Stimulated activated CD4-positive, alpha-beta T cell treated with anti-CD3 and anti-CD28 coated beads, Interleukin-1b, Interleukin-23, amount 100 ng/mL, for 24 hours (primary cell): ENCODE data around the gene WNT8A.
"Not testable (repeated sequence)": the region's sequence is repeated elsewhere in the genome, so short reads cannot be mapped to it uniquely, and the experiment has no call there.

Experiments used
- DNase-seq, 4 experiments: peaks; one replicate each; pipeline ENCODE4 v3.0.0-alpha.2; 2020; ENCODE audit warnings: low read depth in 4 of 4, low spot score in 1 of 4

WNT8A gene, protein sequence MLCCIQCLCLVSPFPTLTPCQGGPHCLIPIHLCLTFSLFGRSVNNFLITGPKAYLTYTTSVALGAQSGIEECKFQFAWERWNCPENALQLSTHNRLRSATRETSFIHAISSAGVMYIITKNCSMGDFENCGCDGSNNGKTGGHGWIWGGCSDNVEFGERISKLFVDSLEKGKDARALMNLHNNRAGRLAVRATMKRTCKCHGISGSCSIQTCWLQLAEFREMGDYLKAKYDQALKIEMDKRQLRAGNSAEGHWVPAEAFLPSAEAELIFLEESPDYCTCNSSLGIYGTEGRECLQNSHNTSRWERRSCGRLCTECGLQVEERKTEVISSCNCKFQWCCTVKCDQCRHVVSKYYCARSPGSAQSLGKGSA

DNA sequence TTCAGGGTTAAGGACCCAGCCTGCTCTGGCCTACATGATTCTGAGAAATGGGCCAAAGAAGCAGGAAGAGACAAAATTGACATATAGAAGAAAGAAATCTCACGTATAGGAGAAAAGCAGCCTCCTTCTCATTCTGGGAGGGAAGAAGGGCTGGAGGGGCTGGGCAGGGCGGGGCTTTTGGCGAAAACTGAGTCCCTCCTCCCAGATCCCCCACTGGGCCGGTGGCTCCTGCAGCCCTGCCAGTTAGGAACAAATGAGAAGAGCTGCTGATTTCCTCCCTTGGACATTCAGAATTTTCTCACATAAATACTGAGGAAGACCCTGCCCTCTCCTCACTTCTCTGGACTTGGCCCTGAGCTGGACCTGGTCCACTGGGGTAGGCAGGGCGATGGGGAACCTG, at the start of gene WNT8A:
Gene WNT8A (plus strand): TSS at position 332 of the 400 bp plus-strand sequence. CDS start 95 bp downstream, outside the sequence.
- no peak for DNase-seq

DNA sequence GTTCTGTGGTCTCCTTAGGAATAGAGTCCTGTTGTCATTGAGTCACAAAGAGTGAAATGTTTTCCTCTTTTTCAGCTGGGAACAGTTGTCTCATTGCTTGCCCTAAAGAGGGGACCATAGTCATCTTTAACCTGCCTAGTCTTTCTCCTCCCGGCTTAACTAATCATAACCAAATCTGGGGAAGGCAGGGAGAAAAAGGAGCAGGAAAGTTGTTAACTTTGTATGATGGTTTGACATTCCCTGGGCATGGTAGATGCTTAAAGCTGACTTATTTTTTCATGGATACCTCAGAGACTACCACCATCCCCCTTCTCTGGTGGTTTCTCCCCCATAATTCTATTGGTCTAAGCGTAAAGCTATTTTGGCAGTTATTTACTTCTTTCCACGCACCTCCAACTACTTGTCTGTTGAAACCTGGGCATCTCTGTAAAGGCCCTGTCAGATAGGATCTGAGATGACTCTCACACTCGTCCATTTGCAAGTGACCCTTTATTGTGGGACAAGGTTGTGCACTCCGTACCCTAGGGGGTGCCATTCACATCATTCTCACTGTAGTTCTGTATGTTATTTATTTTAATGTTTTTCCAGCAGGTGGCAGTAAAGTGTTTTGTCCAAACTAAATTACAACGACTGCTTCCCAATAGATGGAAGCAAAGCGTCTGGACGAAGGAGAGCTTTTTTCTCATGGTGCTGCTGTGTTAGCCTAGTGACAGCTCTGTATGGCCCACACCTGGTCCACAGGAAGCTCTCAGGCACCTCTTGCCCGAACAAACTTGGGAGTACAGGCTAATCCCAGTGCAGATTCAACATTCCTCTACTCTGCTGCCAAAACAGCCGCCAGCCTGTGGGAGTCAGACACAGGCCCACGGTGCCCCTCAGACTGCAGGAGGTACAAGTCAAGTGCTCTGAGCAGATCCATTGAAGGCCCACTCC, 48.0 kb upstream of the WNT8A start:
- peak in 2 of 4 experiments; percentile 28 to 38 for DNase-seq

DNA sequence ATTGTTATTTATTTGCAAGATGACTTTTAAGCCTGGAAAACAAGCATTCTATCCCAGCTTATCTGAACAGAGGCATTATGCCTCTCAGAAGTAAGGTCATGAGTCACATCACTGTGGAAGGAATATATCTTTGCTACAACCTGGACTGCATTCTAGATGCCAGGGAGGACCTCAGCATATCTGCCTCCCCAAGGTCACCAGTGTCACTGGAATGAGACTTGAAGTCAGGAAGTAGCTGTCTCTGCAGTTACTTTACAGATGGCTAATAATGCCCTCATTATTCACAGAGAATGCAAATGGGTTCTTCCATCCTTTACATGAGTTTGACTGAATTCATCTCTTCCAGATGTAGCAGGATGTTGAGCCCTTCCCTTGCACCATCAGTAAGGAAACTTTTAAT, 46.6 kb upstream of the WNT8A start:
- DNase-seq: no peak

DNA sequence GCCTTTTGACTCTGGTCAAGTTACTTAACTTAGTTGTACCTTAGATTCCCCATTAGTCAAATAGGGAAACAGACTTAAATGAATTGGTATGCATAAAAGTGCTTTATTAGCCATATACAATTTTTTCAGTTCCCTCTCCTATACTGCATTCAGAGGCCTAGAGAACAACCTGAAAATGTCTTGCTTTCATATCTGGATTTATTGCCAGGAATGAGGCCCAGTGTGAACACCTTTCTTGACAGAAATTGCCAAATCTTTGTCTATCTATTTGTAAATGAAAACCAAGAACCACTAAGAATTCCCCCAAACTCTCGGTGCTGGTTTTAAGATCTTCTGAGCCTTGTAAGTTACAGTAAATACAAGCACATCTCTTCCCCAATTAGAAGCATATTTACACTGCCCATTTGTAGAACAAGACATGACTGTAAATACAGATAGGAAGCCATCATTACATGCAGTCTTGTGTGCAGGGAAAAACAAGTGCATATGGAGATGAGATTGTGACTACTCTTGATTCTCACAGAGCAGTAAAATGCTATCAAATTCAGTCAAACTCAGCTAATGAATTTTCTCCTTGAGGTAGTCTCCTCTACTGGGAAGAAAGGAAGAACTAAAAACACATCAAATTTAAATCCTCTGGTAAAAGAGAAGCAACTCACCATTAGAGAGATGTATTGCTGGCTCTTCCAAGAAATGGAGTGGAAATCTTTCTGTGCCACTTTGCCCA, 45.8 kb upstream of the WNT8A start:
- DNase-seq: no peak

DNA sequence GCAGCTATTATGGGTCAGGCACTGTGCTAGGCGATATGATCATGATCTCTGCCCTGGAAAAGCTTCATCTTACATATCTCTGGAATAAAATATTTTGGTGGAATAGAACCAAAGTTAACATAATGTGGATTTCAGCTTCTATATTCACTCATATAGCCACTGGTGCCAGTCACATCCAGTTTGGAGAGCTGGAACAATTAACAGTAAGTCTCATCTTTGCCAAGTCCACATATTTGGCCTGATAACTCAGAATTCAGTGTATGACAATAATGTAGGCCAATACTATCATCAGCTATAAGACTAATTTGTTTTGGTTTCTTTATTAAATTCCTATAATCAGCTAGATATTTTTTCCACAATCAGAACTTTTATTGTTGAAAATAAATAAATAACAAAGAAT, 45.0 kb upstream of the WNT8A start:
- no peak for DNase-seq

DNA sequence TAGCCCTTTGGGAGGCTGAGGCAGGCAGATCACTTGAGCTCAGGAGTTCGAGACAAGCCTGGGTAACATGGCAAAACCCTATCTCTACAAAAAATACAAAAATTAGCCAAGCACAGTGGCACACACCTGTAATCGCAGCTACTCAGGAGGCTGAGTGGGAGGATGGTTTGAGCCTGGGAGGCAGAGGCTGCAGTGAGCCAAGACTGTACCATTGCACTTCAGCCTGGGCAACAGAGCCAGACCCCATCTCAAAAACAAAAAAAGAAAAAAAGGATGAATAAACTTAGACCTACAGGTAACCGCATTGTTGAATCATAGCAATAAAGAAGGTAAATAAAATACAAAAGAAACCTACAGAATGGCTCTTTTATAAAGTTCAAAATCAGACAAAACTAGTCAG, 38.5 kb upstream of the WNT8A start:
- DNase-seq: not testable (repeated sequence)

DNA sequence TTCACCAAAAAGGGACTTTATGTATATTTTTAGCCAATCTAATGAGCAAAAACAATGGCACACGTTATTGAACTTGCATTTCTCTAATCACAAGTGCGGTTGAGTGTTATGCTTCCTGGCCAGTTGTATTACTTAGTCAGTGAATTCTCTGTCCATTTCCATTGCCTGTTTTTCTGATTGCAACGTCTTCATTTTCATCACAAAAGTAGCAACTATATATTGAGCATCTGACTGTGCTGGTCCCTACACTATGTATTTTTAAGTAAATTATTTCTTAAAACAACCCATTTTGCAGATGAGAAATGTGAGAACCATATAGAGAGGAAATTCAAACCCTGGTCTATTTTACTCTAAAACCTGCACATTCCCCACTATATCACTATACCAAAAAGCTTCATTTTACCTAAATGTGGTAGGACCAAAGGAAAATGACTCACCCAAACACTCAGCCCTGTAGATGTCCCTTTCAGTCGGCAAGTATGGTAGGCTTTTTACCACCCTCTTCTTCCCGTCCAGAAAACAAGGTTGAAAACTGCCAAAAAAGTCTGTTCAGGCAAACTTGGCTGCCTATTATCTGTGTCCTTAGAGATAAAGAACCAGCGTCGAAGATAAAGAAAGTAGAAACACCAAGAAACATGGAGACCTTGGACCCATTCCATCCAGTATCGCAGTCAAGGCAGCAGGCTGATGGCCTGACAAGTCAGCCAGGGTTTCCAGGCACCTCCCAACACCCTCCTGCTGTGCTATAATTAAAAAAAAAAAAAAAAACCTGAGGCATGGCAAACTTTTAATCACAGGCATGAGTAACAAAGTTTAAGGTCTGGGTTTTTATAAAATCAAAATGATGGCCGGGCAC, 32.2 kb upstream of the WNT8A start:
- DNase-seq: no peak

DNA sequence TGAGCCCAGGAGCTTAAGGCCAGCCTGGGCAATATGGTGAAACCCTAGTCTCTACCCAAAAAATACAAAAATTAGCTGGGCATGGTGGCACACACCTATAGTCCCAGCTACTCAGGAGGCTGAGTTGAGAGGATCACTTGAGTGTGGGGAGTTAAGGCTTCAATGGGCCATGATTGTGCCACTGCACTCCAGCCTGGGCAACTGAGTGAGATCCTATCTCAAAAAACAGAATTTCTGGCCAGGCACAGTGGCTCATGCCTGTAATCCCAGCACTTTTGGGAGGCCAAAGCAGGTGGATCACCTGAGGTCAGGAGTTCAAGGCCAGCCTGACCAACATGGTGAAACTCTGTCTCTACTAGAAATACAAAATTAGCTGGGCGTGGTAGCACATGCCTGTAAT, 31.1 kb upstream of the WNT8A start:
- not testable (repeated sequence) for DNase-seq

DNA sequence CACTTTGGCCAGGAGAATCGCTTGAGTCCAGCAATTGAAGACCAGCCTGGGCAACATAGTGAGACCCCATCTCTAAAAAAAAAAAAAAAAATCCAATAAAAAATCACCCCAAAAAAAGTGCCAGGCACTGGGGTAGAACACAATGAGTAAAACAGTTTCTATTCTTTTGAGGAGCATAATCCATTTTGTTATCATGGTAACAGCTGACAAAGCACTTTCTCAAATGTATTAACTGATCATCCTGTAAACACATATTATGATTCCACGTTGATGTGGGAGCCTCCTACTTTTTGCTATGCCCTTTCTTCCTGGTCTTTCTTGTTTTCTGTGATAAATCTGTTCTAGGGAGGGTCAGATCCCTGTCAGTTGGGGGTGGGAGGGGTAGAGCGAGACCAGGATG, 30.3 kb upstream of the WNT8A start:
- no peak for DNase-seq

DNA sequence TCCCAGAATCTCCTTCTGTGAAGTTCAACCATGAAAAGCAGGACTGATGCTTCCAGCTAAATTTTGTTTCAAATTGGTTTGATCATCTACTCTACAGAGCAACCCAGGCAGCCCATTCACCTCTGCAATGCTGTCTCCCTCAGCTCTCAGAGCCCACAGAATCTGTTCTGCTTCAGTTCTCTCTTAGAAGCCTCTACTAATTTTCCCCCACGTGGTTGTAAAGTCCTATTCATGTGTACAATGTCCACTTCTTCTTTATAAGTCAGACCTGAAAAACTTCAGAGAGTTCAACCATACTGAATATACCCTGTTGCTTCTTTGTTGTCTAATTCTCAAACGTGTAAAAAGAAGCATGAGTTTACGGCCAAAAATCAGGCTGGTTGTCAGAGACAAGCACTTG, 29.6 kb upstream of the WNT8A start:
- DNase-seq: no peak

DNA sequence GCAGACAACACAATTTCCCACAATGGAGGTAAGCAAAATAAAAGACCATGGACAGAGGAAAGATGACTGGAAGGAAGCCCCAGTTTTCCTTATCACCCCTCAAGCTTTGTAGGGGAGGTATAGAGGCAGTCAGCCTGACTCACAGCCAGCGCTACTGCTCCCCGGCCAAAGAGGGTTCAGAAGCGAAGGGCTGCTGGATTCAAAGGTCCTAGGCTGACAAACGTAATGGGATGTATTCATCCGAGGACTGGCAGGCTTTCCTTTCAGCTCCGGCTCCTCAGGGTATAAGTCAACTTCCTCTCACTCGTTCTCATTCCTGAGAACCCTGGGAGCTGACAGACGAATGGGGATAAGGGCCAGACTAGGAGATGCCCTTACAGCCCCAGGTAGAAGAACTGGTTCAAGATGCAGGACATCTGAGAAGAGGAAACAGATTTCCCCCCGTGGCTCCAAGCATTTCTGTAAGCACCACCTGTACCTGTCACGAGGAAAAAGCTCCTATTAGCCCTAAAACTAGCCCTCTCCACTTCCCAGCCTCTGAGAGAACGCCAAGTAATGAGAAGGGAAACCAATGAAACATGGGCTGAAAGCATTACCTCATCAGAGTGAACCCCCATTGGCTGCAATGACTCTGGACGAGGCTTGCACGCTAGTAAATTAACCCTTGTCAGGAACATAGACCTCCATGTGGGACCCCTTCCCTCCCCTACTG, 28.8 kb upstream of the WNT8A start:
- DNase-seq: no peak

DNA sequence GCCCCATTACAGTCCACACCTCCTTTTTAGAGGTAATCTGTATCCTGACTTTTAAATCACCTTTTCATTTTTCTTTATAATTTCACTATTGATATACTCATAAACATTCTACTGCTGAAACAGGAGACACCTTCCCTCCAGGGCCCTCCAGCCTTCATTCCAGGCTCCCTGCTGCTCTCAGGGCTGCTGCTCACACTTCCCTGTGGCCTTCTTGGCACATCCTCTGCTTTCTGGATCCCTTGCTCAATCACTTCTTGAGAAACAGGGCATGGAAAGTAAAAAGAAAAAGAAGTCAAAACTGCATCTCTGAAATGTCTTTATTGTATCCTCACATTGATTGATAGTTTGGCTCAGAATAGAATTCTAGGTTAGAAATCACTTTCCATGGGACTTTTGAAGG, 19.3 kb upstream of the WNT8A start:
- no peak for DNase-seq

DNA sequence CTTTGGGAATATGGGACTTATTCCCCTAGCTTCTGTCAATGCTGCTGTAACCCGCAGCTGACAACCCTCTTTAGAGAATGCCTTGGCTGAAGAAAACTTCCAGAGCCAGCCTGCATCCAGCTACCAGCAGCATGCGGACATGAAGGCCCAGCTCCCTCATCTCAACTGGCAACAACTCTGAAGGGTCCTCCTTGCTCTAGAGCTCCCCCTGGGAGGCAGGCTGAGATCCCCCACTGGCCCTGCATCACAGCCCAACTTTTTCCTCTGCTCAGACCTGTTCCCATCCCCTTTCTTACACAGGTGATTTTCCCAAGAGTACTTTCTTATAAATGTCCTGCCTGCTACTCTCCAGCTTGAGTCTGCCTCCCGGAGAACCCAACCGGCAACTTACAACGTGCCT, 18.7 kb upstream of the WNT8A start:
- no peak for DNase-seq

DNA sequence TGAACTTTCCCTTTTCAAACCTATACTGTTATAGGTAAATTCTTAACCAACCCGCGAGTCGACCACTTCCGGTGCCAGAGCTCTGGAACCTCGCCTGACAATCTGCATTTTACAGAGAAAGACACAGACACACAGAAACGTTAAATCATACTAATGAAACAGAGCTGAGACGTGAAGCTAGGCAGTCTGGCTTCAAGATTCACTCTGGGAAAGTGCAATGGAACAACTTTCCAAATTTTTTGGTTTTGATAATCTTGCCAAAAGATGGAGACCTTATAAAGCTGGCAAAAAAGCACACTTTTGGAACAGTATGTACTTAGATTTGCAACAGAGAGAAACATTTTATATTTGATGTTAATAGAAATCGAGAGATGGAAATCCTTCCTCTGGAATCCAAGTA, 15.9 kb upstream of the WNT8A start:
- DNase-seq: no peak

DNA sequence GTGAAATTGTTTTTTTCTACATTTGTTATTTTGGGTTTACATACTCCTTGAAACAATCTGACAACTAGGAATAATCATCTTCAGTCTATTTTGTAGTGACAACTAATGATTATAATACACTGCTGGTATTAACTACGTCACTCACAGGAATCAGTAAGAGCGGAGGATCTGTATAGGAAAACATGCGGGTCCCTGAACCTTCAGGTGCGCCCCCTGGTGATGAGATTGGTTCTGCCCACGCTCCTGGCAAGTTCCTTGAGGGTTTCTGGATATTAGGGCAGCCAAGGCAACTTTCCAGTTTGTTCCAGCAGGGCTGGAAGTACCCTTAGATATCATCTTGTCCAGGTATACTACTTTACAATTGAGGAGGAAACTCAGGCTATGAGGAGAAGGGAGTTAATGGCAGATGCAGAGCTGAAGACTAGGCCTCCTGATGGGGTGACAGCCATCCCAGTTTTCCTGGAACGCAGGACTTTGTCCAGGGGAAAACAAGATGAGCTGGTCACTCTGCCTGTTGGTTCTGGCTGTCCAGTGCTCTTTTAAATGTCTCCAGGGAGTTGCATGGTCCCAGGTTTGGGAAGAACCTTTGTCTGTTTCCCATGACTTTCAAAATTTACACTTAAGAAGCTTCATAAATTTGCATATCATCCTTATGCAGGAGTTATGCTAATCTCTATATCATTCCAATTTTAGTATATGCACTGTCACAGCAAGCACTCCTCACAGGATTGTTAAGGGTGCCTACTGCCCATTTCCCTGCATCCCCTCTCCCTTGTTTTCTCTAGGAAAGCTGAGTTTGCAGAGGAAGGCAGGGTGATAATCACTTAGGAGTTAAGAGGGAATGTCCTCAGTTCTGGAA, 14.9 kb upstream of the WNT8A start:
- DNase-seq: peak; percentile 46 to 64 (median 62)

DNA sequence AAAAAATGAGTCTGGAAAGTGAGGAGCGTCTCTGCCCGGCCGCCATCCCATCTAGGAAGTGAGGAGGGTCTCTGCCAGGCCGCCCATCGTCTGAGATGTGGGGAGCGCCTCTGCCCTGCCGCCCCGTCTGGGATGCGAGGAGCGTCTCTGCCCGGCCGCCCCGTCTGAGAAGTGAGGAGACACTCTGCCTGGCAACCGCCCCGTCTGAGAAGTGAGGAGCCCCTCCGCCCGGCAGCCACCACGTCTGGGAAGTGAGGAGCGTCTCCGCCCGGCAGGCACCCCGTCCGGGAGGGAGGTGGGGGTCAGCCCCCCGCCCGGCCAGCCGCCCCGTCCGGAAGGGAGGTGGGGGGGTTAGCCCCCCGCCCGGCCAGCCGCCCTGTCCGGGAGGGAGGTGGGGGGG, 13.8 kb upstream of the WNT8A start:
- not testable (repeated sequence) for DNase-seq

DNA sequence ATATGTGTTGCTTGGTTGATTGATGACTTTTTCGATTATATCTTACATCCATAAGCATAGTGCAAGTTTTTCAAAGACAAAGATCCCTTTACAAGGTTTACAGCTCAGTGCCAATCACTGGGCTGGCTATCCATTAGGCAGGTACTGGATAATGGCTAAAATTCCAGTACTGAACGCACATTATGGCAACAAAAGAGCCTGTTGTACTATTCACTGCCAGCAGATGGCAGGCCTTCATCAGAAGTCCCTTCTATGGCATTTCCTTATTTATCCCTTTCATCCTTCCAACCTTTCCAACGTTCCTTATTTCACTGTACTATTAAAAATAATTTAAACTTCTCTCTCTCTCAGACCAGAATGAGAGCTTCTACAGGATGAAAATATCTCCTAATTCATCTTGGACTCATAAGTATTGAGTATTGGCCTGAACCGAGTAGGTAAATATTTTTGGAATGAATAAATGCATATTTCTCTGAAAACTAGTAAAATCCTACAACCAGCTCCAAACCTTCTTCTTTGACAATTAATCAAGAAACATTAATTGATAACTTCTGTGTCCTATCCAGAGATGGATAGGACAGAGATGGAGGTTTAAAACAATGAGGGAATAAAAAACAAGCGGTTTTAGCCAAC, 6.7 kb upstream of the WNT8A start:
- DNase-seq: peak; percentile 13 to 33 (median 21)

DNA sequence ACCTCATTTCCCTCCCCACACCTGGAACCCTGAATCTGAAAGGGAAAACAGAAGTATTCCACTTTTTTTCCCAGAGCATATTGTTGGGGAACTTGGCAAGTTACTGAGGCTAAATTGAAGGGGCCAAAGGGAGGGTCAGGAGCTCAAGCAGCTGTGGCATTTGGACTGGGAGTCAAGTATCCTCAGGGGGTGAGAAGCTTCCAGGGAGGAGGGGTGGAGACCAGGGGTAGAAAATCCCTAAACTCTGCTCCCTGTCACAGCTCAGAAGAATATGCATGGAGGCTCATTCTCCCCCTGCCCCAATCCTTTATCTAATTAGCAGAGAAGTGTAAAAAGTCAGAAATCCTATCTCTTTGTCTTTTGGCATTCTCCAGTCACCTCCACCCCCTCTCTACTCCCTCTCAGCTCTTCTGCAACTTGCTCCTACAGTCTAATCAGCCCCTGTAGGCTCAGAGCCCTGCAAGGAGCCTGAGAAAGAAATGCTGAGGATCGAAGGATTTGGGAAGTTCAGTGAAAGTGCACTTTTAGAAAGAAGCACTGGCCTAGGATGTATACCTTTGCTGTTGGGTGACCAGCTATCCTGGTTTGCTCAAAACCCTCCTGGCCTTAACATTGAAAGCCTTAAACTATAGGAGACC, 5.7 kb upstream of the WNT8A start:
- no peak for DNase-seq
